Caco-2 (cell line): Measurements from ENCODE around the gene RPL34. TPM values are rescaled to one million over a fixed set of nuclear protein-coding genes. Genes with fewer than 3 reads are reported as not detected.
A peak's percentile ranks its signal among the peaks of the same experiment; 100 is the strongest.
"Not testable (repeated sequence)": the region's sequence is repeated elsewhere in the genome, so short reads cannot be mapped to it uniquely, and the experiment has no call there.

Experiments
- BruUV-seq: library from RNA; stranded (reverse); fragments of 400-500 nt; replicated peaks from 2 replicates; lab custom pipeline; 2021; lab: Mats Ljungman, UMichigan
- CTCF ChIA-PET: fragments of 300-600 bp; sonication (Branson Sonifier 250); formaldehyde crosslinking; loops from one replicate; lab custom pipeline; 2022; ENCODE audit warnings: antibody characterized with exemption; lab: Charles Lee
- POLR2A ChIA-PET: fragments of 300-600 bp; sonication (Branson Sonifier 250); formaldehyde crosslinking; loops from one replicate; lab custom pipeline; 2022; ENCODE audit warnings: antibody characterized with exemption; lab: Charles Lee
- DNase-seq, 2 experiments: peaks; one replicate each; pipeline versions ENCODE4 v3.0.0 to v3.0.0-alpha.2; 2020 to 2022
- H3K27me3 ChIP-seq: replicated peaks from 2 replicates; pipeline ENCODE4 v1.6.0; 2011; ENCODE audit warnings: low read length; ENCODE audit not compliant: control insufficient read depth, insufficient read depth
- H3K36me3 ChIP-seq: 2 replicates; pipeline ENCODE4 v1.5.1; 2011; ENCODE audit warnings: low read length; ENCODE audit not compliant: control insufficient read depth, insufficient read depth
- H3K4me1 ChIP-seq: fragments of 250-450 bp; sonication (Bioruptor Pico); 2 replicates; pipeline ENCODE4 v1.5.1; 2020; ENCODE audit warnings: mild to moderate bottlenecking
- H3K4me3 ChIP-seq: 2 replicates; pipeline ENCODE4 v1.5.1; 2011; ENCODE audit warnings: low read depth, mild to moderate bottlenecking, control low read depth, low read length
- H3K9me3 ChIP-seq: fragments of 250-450 bp; sonication (Bioruptor Pico); 2 replicates; pipeline ENCODE4 v1.5.1; 2020; ENCODE audit warnings: mild to moderate bottlenecking, moderate library complexity
- H3K27ac Mint-ChIP-seq: one replicate; pipeline ENCODE4 v1.8.0; 2022; ENCODE audit warnings: mixed read lengths; ENCODE audit not compliant: unreplicated experiment
- H3K27me3 Mint-ChIP-seq: one replicate; pipeline ENCODE4 v1.8.0; 2022; ENCODE audit warnings: mixed read lengths; ENCODE audit not compliant: insufficient read depth, unreplicated experiment
- H3K36me3 Mint-ChIP-seq: one replicate; pipeline ENCODE4 v1.8.0; 2022; ENCODE audit warnings: mild to moderate bottlenecking, mixed read lengths; ENCODE audit not compliant: insufficient read depth, unreplicated experiment
- H3K4me1 Mint-ChIP-seq: one replicate; pipeline ENCODE4 v1.8.0; 2022; ENCODE audit warnings: low read depth, mixed read lengths; ENCODE audit not compliant: unreplicated experiment
- H3K4me3 Mint-ChIP-seq: one replicate; pipeline ENCODE4 v1.8.0; 2022; ENCODE audit warnings: mild to moderate bottlenecking, moderate library complexity, mixed read lengths; ENCODE audit not compliant: unreplicated experiment
- H3K9me3 Mint-ChIP-seq: one replicate; pipeline ENCODE4 v1.8.0; 2022; ENCODE audit warnings: mixed read lengths; ENCODE audit not compliant: unreplicated experiment
- intact Hi-C: fragments of 100-400 bp; cut with micrococcal nuclease; formaldehyde crosslinking; loops from one replicate; pipeline ENCODE4 v1.10.0; 2022; ENCODE audit not compliant: unreplicated experiment
- total RNA-seq: library from RNA; stranded (reverse); gene quantifications from 2 replicates; pipeline ENCODE4 v1.2.3, GENCODE V29; 2022
- TF ChIP-seq, protein P1 (sequence below), 2 experiments: fragments of 200-600 bp in 1 of 2; IDR thresholded peaks; 1 replicate in 1 of 2; 2 replicates in 1 of 2; pipeline versions ENCODE4 v1.5.1 to v1.8.0; 2011 to 2022; ENCODE audit warnings: antibody characterized with exemption in 1 of 2, control low read depth in 1 of 2, inconsistent platforms in 1 of 2, low read depth in 1 of 2, low read length in 1 of 2, mild to moderate bottlenecking in 1 of 2, moderate library complexity in 1 of 2; ENCODE audit not compliant: insufficient read depth in 1 of 2, severe bottlenecking in 1 of 2, unreplicated experiment in 1 of 2

The RPL34 gene
- total RNA-seq, 1 experiment from 2014 or later: 1,075 TPM

DNA sequence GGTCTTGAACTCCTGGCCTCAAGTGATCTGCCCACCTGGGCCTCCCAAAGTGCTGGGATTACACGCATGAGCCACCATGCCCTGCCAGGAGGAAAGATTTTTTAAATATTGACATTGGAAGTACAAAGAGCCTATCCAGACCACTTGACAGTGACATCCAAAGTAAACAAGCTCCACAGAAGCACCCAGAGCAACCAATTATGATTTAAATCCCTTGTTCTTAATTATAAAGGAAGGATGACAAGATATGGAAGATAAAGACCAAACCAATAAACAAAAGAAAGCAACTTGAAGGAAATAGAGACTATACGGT, 27.7 kb upstream of the RPL34 start:
- no peaks in the 10 kb centered on the region for H3K9me3 ChIP-seq
- H3K4me1 ChIP-seq: peaks cover 17% of the 10 kb centered on the region
- no peaks in the 10 kb centered on the region for H3K27me3 ChIP-seq
- CTCF ChIA-PET: interaction anchor here (0.6 kb wide), 1 partner anchor 90 kb away, joined by 5 read pairs; no protein-coding TSS in a partner anchor
- Mint-ChIP-seq H3K27me3 (no peaks in the 10 kb centered on the region), H3K4me3 (no peak overlapping the region), H3K36me3 (peaks cover 4% of the 10 kb centered on the region), H3K27ac (peak overlapping the region; percentile 8), H3K4me1 (peaks cover 19% of the 10 kb centered on the region), H3K9me3 (peaks cover 25% of the 10 kb centered on the region)
- POLR2A ChIA-PET: no interaction called here
- BruUV-seq: no TSS peak
- H3K4me3 ChIP-seq: no peak overlapping the region
- no peak for DNase-seq
- intact Hi-C loops: no loop called here
- no peaks in the 10 kb centered on the region for H3K36me3 ChIP-seq
- TF ChIP-seq, protein P1, sequence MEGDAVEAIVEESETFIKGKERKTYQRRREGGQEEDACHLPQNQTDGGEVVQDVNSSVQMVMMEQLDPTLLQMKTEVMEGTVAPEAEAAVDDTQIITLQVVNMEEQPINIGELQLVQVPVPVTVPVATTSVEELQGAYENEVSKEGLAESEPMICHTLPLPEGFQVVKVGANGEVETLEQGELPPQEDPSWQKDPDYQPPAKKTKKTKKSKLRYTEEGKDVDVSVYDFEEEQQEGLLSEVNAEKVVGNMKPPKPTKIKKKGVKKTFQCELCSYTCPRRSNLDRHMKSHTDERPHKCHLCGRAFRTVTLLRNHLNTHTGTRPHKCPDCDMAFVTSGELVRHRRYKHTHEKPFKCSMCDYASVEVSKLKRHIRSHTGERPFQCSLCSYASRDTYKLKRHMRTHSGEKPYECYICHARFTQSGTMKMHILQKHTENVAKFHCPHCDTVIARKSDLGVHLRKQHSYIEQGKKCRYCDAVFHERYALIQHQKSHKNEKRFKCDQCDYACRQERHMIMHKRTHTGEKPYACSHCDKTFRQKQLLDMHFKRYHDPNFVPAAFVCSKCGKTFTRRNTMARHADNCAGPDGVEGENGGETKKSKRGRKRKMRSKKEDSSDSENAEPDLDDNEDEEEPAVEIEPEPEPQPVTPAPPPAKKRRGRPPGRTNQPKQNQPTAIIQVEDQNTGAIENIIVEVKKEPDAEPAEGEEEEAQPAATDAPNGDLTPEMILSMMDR (IDR thresholded peaks at IDR 0.05; ENCODE audit: insufficient read depth in 1 of 2, low read depth in 1 of 2, low read length in 1 of 2, severe bottlenecking in 1 of 2, unreplicated experiment in 1 of 2): no peak

DNA sequence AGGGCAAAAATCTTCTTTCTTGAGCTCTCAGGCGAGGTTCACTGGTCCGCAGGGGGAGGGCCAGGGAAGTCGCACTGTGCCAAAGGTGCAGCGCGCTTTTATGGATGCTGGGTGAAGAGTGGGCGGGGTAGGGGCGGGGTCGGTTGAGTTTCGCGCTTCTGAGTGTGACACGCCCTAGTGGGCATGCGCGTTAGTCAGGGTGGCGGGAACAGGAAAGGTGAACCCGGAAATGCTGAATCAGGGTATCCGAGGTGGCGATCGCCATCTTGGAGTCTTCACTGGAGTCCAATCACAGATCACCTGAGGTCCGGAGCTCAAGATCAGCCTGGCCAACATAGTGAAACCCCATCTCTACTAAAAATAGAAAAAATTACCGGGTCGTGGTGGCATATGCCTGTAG, 26.1 kb upstream of the RPL34 start:
- intact Hi-C loops, H3K36me3 ChIP-seq, H3K36me3 Mint-ChIP-seq, BruUV-seq, DNase-seq, H3K4me3 Mint-ChIP-seq, H3K27me3 ChIP-seq, H3K27me3 Mint-ChIP-seq, H3K9me3 ChIP-seq, H3K27ac Mint-ChIP-seq, CTCF ChIA-PET, POLR2A ChIA-PET, H3K4me3 ChIP-seq: not testable (repeated sequence)
- H3K9me3 Mint-ChIP-seq: peaks cover 25% of the 10 kb centered on the region
- H3K4me1 ChIP-seq: peaks cover 17% of the 10 kb centered on the region
- peaks cover 19% of the 10 kb centered on the region for H3K4me1 Mint-ChIP-seq

DNA sequence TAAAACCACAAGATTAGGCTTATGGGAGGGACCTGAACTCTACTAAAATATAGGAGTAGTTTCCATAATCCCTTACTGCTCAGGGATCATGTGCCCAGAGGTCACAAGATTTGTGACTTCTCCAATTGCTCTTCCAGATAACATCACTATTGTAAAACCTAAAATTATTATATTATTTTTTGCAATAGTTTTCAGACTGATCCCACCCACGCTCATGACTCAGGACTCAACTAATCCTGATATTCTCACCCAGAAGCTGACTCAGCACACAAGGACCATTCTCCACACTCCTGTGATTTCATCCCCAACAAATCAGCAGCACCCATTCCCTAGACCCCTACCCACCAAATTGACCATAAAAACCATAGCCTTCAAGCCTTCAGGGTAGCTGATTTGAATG, 24.0 kb upstream of the RPL34 start:
- ChIA-PET POLR2A (no interaction called here), CTCF (no interaction called here)
- no peak for DNase-seq
- no TSS peak for BruUV-seq
- Mint-ChIP-seq H3K4me3 (no peak overlapping the region), H3K36me3 (peaks cover 4% of the 10 kb centered on the region), H3K4me1 (peaks cover 11% of the 10 kb centered on the region), H3K27me3 (no peaks in the 10 kb centered on the region), H3K9me3 (peaks cover 22% of the 10 kb centered on the region), H3K27ac (no peak overlapping the region)
- H3K27me3 ChIP-seq: no peaks in the 10 kb centered on the region
- no peak overlapping the region for H3K4me3 ChIP-seq
- intact Hi-C loops: no loop called here
- H3K9me3 ChIP-seq: no peaks in the 10 kb centered on the region
- H3K4me1 ChIP-seq: no peaks in the 10 kb centered on the region; the same call in 1 of the 2 replicates
- H3K36me3 ChIP-seq: no peaks in the 10 kb centered on the region
- TF ChIP-seq, protein P1 (IDR thresholded peaks at IDR 0.05; ENCODE audit: insufficient read depth in 1 of 2, low read depth in 1 of 2, low read length in 1 of 2, severe bottlenecking in 1 of 2, unreplicated experiment in 1 of 2): no peak

DNA sequence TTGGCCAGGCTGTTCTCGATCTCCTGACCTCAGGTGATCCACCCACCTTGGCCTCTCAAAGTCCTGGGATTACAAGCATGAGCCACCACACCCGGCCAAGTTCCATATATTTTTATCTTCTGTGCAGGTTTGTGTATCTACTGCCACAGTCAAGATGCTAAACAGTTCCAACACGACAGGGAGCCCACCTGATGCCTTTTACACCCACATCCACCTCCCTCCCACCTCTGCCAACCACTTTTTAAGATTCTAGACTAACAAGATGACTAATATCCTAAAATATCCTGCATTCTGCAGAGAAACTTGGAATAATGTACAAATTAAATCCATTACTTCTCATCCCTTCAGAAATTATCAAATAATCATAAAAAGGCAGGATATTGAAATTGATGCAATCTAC, 19.3 kb upstream of the RPL34 start:
- no peaks in the 10 kb centered on the region for H3K27me3 Mint-ChIP-seq

More for the DNA sequence above, 19.3 kb upstream of the RPL34 start:
- H3K36me3 ChIP-seq: no peaks in the 10 kb centered on the region
- no peaks in the 10 kb centered on the region for H3K4me1 Mint-ChIP-seq
- POLR2A ChIA-PET: no interaction called here
- H3K36me3 Mint-ChIP-seq: no peaks in the 10 kb centered on the region
- no peak for DNase-seq
- BruUV-seq: no TSS peak
- H3K9me3 Mint-ChIP-seq: peaks cover 8% of the 10 kb centered on the region
- H3K27me3 ChIP-seq: no peaks in the 10 kb centered on the region
- H3K4me3 ChIP-seq: no peak overlapping the region
- TF ChIP-seq, protein P1 (IDR thresholded peaks at IDR 0.05; ENCODE audit: insufficient read depth in 1 of 2, low read depth in 1 of 2, low read length in 1 of 2, severe bottlenecking in 1 of 2, unreplicated experiment in 1 of 2): no peak
- intact Hi-C loops: no loop called here
- H3K27ac Mint-ChIP-seq: no peak overlapping the region
- CTCF ChIA-PET: no interaction called here
- H3K9me3 ChIP-seq: no peaks in the 10 kb centered on the region
- no peak overlapping the region for H3K4me3 Mint-ChIP-seq
- H3K4me1 ChIP-seq: no peaks in the 10 kb centered on the region
